OCI-M1 (cell line): ENCODE measurements around the gene ECI2.
"Not testable (repeated sequence)": the region's sequence is repeated elsewhere in the genome, so short reads cannot be mapped to it uniquely, and the experiment has no call there.

Experiments
- DNase-seq: peaks from one replicate; lab custom pipeline; 2025; lab: John Stamatoyannopoulos, UW

ECI2 gene

DNA sequence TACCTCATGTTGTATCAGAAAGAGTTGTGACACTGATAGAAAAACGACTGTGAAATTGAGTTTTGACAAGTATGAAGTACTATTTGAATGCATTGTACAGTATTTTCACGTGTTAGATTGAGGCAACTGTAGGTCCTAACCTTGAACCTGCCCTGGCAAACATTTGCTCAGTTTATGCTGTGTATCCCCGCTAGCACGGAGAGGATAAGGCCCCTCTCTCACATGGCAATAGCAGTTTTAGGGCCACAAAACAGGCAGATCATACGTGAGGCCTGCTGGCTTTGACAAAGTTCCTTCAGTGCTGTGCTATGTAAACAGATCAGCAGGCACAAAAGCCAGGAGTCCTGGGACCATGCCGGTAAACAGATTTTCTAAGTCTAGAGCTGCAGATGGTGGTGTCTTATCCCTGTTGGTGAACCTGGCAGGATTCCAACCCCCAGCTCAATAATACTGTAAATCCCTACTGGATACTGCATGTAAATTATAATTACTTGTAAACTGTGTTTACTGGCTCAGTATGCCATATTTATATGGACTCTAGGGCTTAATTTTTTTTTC, 32.6 kb downstream of the ECI2 start:
- DNase-seq: no peak

DNA sequence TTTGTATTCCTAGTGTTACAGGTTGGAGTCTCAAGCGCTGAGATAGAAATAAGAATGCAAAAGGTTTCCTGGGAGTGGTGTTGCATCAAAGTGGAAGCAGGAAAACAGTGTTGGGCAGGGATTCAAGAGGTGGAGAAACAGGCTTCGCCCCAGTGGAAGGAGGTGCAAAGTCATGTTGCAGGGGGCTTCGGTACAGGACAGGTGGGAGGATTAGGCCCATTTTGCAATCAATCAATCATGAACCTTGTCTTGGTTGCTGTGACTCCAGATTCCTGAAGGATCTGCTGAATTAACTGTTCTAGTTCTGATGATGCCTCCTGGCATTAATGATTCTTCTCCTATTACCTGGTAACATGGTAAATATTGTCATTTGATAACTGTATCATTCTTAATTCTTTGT, 34.1 kb downstream of the ECI2 start:
- no peak for DNase-seq

DNA sequence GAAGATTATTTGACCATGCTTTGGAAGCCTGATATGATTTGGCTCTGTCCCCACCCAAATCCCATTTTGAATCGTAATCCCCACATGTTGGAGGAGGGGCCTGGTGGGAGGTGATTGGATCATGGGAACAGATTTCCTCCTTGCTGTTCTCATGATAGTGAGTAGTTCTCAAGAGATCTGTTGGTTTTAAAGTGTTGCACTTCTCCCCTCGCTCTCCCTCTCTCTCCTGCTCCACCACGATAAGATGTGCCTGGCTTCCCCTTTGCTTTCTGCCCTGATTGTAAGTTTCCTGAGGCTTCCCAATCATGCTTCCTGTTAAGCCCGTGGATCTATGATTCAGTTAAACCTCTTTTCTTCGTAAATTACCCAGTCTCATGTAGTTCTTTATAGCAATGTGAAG, 34.7 kb downstream of the ECI2 start:
- peak; percentile 49 for DNase-seq

DNA sequence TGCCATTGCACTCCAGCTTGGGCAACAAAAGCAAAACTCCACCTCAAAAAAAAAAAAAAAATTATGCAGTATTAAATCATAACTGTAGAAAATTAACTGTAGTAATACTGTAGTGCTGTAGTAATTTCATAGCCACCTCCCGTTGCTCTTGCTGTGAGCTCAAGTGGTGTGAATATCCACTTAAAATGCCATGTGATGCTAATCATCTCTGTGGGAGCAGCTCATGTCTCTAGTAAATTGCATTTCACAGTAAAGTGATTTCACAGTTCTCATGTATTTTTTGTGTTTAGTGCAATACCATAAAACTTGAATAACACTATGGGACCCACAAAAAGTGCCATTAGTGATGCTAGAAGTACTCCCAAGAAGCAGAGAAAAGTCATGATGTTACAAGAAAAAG, 42.1 kb downstream of the ECI2 start:
- DNase-seq: no peak

DNA sequence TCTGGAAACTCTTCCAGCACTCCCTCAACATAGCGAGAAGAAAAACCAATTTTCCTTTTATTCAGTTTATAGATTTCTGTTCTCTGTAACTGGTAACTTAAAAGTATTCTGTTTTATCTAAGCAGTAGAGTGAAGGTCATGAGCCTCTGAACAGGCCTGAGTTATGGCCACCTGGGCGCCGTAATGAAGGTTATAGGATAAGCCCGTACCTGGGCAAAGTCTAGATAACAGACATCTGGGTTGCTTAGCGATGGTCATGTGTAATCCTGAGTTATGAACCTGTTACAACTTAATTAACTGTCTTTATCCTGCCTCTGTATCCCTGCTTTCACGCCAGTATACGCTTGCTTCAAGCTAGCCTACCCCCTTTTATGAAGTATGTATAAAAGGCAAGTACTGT, 43.4 kb downstream of the ECI2 start:
- no peak for DNase-seq

DNA sequence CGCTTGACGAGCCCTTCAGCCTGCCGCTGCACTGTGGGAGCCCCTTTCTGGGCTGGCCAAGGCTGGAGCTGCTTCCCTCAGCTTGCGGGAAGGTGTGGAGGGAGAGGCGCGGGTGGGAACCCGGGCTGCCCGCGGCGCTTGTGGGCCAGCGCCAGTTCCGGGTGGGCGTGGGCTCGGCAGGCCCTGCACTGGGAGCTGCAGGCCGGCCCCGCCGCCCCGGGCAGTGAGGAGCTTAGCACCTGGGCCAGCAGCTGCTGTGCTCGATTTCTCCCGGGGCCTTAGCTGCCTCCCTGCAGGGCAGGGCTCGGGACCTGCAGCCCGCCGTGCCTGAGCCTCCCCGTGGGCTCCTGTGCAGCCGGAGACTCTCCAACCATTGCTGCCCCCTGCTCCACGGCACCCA, 45.3 kb downstream of the ECI2 start:
- DNase-seq: not testable (repeated sequence)

DNA sequence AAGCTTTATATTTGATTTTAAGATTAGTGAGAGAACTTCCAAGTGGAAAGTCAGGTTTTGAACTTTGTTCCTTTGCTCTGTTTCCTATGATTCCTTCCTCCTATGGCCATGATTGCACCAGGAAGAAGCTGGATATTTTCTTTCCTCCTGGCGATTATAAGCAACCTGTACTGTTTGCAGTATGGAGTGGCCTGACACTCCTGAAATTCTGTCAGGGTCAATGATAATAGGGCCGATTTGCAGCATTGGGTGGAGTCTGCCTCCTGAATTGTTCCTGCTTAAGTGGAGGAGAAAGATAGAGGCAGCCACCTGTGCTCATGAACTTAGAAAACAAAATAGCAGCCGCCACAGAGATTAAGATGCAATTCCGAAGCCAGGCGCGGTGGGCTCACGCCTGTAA, 46.7 kb downstream of the ECI2 start:
- DNase-seq: no peak

DNA sequence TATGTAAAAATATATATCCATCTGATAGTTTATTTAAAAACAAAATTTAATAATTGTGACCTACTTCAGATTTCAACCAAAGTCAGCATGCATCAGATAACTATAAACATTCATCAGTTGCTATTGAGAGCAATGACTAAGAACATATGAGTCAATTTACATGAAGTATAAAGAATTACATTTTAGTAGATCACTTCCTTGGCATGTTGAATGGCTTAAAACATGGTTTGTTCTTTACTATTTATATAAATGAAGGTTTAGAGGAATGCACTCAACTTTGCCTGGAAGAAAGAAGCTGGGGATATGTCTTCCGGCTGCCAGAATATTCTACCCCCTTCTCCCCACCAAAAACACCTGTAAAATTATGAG, 50.1 kb downstream of the ECI2 start:
- DNase-seq: no peak

DNA sequence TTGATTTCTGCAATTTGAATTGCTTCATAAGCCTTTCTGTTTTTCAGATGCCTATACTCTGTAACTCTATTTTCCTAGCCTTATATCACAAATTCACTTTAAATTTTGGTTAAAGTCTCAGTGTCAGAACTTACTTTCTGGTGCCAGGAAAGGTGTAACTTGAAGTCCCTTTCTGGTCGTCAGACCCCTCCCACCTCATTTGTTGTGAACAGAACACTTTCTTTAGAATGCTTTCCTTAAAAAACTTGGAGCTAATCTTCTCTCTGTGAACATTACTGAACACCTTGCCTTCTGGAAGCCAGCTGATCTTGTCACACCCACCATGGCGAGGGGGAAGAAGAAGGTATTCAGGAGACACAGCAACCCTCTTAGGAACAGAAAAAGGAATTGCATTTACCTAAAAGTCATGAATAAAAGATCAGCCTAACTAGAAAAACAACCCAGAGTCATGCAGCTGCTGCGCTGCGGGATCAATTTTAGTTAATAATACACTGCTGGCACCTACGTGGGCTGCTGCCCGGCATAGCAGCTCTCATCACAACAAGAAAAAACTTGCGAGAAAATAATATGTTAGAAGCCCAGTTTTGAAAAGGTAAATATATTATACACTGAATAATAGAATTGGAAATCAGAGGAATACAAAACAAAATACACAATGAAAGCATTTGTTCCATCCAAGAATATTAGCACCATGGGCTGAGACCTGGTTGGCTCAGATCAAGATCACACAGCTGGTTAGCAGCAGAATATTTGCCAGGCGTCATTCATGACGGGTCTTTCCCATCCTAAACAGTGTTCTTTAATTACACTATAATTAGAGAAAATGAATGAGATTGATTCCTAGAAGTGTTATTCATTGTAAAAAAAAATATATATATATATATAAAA, 50.7 kb downstream of the ECI2 start:
- no peak for DNase-seq

DNA sequence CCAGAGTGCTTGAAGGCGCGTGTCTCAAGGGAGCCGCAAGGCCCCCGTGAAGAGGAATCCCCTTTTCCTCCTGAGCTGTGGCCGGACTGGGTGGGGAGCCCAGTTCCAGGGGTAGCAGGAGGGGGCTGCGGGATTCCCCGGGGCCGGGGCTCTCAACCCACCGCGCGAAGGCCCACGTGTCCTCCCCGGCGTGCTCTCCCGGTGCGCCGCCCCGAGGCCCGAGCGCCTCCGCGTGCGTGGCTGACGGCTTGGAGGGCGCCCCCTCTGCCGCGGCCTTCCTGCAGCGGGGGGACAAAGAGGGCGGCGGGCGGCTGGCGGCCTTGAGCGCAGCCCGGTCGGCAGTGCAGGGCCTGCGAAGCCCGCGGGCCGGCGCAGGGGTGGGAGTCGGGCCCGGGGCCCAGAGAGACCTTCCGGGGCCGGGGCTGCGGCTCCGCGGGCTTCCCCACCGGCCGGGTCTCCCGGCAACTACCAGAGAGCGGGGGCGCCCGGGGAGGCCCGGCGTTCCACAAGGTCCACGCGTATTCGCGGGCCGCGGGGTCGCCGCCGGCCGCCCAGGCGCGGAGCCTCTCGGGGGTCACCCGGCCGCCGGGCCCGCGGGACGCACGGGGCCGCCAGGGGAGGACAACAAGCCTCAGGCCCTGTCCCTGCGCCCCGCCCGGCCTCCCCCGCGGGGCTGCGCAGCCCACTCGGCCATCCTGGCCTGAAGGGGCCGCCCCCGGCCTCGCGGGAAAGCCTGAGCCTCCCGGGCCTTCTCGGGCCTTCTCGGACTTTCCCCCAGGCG, 56.5 kb downstream of the ECI2 start, which contains the start of gene FAM217A:
FAM217A (minus strand) TSS at position 447 of the 781 bp plus-strand sequence. CDS start 1,723 bp downstream, outside the sequence.
- no peak for DNase-seq

DNA sequence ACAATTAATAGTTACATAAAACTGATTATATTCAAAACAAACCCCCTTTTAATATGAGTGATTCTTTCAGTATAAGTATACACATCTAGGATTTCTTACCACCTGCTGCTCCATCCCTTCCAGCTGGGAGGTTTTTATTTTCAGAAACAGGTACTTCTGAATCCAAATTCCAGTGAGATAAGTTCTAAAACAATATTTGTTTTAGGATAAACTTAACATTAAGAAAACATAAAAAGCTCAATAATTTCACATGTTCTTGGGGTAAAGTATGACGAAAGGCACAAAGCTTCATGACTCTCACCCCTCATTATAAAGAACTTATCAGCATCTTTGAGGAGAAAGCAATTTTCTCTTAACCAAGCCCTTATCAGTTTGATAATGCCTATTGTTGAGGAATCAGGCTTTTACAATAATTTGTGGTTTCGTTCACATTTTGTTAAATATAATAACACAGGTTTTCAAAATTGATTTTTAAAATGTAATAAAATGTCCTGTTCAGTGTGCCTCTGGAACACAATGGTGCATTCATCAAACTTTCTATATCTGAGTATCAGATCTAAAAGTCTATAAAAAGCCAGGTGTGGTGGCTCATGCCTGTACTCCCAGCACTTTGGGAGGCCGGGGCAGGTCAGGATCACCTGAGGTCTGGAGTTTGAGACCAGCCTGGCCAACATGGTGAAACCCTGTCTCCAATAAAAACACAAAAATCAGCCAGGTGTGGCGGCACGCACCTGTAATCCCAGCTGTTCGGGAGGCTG, 60.7 kb downstream of the ECI2 start:
- DNase-seq: no peak

DNA sequence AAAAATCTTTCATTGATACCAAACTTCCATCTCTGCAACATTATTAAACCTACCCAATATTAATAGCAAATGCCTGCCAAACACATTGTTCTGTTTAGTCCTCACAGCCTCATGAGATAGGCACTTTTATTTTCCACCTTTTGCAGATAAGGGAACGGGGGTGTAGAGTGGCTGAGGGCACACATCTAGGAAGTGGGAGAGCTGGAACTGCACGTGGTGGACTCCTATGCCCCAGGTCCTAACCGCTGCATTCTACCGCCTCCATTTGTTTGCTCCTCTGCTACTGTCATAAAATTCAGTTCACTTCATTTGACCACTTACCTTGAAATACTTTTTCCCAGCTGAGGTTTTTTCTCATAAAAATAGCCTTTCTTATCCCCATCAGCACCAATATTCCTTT, 64.0 kb downstream of the ECI2 start:
- no peak for DNase-seq

DNA sequence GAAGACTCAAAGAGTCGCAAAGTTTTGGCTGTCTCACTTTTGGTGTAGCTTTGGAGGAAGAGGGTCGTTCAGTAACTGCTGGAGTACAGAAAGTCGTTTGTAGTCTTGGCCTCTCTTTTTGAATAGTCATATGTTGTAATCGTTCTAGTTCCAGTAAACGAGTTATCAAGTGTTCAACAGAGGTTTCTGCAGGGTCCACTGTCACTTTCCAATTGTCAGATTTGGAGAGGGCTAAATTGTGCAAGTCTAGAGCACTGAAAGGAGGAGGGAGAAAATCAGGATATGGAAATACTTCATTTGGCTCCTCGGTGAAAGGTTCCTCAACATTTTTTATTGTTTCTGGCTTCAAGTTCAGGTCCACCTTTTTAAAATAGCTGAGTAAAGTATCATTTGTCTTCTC, 66.2 kb downstream of the ECI2 start:
- no peak for DNase-seq

DNA sequence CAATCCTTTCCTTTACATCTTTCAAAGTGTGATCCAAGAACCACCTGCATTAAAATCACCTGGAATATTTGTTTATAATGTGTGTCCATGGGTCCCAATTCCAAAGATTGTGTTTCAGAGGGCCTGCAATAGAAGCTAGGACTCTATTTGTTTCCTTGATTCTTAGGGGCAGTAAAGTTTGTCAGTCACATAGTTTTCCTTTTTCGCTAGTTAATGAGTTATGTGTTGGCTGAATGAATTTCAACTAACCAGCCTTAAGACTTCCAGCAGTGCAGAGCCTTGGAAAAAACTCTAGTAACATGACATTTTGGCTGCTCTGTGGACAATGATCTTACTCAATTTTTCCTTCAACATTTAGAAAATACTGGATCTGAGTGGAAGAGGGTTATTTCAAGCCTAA, 67.7 kb downstream of the ECI2 start:
- DNase-seq: no peak

DNA sequence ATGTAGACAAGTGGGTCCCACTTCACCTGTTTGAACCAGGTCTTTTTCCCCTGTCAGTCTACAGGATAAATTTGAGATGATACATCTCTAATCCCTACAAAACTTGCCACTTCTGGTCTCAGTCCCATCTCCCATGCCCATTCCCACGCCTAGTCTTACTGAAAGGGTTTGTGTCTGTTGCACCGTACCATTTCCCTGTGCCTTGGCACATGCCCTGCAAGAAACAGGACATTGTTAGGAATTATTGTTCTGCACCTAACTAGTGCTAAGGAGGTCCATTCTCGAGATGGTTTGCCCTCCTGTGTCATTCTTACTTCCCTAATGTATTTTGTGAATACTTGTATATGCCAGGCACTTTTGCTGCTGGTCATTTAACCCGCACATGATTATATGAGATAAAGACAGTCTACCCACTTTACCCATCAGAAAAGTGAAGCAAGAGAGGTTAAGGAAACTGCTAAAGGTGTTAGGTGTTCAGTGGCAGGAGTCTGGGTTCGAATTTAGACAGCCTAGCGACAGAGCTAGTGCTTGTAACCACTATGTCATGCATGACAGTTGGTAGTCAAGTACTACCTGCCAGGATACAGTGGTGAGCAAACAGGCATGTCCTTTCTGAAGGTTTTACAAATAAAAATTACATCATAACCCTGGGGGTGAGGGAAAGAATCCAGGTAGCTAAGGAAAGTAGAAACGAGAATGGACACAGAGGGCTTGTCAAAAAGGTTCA, 69.2 kb downstream of the ECI2 start:
- no peak for DNase-seq
